Fibroblast of gingiva (primary cell): ENCODE data around the gene ITSN1.

Experiments
- DNase-seq: peaks from one replicate; pipeline ENCODE4 v3.0.0-alpha.2; 2011; ENCODE audit warnings: low read depth

ITSN1 gene

DNA sequence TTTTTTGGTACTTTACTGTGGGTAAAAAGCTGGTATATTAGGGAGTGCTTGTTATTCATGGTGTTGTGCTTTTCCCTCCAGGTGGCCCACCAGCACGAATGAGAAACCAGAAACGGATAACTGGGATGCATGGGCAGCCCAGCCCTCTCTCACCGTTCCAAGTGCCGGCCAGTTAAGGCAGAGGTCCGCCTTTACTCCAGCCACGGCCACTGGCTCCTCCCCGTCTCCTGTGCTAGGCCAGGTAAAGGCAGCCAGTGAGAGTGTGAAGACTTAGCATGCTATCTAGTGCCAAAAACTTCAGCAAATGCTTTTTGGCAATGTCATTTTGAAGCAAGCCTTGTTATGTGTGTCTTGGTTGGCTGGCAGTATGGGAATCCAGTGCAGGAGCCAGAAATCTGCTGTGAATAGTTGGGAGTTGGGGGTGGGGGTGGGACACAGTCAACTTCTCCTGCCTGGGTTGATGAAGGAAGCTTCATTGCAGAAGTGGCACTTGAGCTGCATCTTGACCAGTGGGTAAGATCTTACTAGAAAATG lies 171.6 kb downstream of the ITSN1 start:
- no peak for DNase-seq

DNA sequence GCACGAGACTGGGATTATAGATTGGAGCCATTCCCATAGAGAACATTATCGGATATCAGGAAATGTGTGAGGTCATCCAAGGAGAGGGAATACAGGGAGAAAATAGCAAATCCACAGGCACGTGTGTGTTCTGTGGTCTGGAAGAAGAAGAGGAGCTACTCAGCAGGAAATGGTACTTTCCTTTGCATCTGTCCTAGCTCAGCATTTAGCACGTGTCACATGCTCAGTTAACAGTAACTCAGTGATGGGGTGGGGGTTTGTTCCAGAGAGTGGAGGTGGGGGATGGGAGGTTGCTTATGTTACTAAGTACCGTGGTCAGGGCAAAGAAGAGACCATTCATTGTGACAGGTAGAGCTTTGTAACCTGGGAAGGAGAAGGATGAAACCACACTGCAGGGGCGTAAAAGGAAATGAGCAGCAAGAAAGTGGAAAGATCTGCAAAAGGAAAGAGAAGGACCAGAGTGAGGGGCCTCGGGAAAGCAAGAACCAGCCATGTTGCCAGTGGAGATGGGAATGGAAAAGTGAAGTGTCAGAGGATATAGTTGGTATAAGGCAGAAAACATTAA lies 172.9 kb downstream of the ITSN1 start:
- DNase-seq: no peak

DNA sequence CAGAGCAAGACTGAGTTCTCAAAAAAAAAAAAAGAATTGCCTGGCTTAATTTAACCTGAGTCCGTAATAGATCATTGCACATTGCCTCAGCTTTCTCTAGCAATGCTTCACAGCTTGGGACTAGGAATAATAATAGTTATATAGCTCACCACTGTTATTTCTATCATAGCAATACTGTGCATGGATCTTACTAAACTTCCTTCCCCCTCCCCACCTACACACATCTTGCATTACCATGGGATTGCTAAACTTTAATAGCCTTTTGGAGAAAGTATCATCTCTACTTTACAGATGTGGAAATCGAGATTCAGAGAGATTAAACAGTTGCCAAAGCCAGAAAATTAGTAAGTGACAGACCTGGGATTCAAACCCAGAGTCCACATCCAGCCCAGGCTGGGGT lies 173.9 kb downstream of the ITSN1 start:
- no peak for DNase-seq

DNA sequence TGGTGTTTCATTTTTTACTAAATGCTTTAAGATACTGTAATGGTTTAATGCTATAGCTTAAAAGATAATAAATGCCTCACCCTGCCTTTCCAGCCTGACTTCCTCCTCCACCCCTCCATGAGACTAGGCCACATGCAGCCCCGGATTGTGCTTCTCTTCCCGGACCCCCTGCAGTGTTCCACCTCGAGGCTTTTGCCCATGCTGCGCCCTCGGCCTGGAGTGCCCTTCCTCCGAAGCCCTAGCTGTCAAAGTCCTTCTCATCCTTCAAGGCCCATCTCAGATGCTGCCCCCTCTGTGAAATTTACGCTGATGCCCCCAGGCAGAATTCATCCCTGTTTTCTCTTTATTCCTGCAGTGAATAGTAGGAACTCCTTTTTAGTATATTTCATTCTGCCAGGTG lies 174.8 kb downstream of the ITSN1 start:
- no peak for DNase-seq

DNA sequence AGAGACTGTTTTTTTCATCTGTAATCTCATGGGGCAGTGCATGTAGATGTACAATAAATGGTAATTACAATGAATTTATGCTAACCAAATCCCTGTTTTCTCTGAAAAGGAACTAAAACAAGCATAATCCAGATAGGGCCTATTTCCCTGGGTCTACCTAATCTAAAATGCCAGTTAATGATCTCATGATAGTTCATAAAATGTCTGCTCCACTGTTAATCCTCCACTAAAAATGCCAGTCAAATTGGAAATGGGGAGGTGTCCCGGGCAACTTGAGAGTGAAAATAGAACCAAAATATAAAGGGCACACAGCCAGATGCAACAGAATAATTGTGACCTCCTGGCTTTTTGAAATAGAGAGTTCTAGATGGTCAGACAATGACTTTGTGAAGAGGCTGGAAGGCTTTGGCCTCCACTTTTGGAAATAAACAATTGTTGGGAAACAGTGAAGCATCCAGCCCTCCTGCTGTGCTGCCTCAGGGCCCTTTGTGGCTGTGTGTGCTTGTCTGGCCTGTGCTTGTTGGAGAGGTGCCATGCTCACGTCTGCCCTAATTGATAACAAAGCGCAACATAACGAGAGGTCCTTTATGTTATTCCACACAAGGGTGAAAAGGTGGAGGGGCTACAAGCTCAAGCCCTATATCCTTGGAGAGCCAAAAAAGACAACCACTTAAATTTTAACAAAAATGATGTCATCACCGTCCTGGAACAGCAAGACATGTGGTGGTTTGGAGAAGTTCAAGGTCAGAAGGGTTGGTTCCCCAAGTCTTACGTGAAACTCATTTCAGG lies 175.6 kb downstream of the ITSN1 start:
- DNase-seq: peak; percentile 42

DNA sequence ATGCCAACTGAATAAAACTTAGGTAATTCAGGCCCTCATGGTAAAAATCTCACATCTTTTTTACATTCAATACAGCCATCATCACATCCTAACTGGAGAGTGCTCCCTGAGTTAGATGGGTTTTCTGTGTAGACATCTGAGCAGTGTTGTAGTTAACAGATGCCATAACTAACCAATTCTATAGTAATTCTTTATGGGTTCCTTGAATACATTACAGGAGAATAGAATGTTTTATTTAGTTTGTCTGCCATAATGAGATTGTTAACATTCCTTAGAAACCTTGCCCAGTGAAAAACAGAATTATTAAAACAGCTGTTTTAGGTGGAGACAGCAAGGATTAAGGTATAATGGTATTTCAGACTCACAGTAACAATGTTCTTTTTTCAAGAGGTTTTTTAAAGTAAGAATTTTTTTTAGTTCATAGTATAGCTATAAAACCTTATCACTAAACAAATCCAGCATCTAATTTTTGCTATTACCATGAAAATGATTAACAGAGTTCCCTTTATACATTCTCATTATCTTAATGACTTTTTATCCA lies 178.0 kb downstream of the ITSN1 start:
- no peak for DNase-seq

DNA sequence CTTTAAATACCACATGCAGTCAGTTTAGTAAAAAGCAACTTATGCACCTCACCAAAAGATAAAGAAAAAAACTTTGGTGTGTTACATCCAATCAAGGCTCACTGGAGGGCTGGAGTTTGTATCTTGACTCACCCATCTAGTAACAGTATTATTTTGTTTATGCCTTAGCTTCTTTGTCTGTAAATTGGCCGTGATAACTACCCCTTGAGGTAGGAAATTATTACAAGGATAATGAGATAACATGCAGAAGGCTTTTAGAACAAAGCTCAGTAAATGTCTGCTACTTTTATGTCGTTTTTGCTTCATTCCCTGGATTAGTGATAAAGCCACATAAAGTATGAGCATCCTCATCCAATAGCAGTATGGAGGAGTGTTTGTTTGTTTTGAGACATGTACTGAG lies 178.5 kb downstream of the ITSN1 start:
- no peak for DNase-seq

DNA sequence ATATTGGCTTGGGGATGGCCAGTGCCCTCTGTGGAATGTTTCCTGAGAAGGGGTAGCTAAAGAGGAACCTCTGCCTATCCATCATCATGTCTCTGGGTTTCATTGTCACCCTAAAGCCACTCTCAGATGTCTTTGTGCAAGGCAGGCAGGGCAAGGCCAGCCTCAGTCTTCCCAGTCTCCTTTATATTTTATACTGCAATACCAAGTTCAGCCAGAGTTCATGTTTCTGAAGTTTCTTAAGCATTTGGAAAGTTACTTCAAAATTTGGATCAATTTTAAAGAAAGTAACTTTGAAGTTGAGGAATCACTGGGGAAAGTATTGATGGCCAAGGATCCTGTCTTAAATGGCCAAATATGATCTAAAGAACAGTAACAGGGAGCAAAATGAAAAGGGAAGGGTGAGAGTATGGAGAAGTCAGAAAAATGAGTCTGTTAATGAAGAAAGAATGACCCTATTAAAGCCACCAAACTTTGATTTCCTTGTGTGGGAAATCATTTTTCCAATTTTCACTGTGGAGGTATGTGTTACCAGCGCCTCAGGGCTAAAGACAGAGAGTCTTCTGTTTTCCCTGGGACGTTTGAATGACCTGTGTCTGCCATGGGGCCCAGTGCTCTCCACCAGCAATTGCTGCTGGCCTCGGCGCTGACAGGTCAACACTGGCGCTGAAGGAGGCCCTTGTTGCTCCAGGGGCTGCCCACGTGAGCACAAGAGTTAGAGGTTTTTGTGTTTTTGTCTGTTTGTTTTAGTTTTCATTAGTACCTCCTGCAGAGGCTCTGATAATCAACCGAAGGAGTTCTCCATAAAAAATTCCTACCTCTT lies 179.4 kb downstream of the ITSN1 start:
- no peak for DNase-seq

DNA sequence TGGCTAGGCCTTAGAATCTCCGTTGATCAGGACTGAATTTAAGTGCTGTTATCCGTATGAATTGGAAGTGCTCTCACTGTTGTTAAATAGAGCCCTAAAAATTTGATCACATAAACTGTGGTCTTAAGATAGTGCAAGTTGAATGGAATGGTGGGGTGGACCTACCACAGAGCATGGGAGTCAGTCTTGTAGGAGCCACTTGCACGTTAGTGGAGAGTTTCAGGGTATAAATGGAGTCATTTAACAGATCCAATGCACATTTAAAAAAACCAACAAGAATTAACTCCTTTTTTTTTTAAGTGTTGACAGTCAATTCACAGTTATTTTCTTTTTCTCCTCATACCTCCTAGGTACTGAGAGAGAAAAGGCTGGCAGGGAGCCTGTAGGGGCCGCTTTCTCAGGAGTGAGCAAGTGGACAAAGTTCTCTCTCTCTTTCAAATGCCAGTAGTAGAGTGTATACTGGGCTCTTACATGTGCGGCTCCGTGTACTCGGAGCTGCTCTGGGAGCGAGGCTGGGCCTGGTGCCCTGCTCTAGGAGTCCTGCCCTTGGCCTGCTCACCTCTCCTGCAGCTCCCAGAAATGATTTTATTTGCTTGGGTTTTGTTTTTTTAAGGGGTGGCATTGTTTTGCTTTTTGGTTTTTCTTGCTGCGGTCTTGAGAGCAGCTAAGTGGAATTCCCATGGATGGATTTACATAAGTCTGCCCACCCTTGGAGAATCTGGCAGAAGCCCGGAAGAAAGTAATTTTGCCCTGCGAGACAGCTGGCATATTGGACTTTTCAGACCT lies 182.0 kb downstream of the ITSN1 start:
- DNase-seq: peak; percentile 9

DNA sequence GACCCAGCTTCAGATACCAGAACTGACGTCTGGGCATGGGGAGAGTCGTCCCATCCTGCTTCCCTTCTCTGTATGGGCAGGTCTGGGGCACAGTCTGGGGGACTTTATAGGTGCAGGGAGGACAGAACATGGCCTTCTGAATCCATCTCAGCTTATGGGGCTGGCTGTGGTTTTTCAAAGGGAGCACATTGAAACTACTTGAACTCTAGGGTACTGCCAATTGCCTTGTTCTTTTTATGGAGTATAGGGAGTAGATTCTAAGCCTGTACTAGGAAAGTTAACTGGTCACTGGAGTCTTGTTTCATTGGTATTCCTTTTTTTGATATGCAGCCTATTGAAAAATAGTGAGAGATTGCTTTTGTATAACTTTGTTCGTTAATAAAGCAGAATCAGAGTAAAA lies 183.1 kb downstream of the ITSN1 start:
- DNase-seq: no peak

DNA sequence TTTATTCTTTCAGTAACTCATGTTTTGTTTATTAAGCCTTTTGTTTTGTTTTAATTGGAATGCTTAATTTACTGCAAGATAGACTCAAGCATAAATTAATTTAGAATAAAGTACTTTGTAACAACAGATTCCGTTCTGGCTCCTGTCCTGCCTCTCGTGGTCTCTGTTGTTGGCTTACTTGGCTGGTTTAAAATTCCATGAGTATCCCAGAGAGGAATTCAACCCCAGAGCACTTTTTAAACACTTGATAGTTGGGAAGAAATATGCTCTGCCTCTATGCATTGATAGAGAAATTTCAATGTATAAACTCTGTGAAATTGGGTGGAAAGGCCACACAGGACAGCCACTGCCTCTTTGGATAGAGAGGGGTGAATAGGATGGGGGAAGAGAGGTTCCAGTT lies 183.6 kb downstream of the ITSN1 start:
- peak; percentile 56 for DNase-seq

DNA sequence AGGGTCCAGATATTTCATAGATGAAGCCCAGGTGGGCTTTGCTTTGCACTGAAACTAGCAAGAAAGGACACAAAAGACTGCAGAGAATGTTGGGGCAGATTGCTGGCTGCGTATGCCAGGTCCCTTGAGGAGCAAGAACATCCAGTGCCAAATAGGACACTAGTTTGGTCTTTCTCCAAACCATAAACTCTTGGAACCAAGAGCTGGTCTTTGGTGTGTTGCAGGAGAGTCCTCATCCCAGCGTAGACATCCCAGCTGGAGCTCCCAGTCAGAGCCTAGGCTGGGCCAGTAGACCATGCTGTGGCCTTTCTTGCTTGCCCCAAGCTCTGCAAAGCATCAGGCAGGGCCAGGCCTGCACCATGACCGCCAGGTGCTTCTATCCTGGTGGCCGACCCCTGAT lies 185.8 kb downstream of the ITSN1 start:
- DNase-seq: peak; percentile 64

DNA sequence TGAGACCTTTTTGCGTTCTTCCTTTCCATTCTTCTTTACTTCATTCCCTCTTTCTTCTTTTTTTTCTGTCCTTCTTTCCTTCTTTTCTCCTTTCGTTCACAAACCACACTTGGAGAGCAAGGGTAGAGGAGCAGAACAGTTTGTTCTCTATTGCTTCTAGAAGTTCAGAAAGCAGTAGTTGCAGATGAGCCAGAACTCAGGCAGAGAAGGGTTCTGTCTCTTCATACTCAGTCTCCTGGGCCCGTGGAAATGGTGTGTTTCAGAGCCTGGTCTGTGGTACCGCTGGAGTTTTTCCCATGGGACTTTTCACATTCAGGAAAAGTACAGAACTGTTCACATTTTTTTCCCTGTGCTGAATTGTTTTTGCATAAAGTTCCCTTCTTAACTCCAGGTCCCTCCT lies 186.3 kb downstream of the ITSN1 start:
- DNase-seq: no peak

DNA sequence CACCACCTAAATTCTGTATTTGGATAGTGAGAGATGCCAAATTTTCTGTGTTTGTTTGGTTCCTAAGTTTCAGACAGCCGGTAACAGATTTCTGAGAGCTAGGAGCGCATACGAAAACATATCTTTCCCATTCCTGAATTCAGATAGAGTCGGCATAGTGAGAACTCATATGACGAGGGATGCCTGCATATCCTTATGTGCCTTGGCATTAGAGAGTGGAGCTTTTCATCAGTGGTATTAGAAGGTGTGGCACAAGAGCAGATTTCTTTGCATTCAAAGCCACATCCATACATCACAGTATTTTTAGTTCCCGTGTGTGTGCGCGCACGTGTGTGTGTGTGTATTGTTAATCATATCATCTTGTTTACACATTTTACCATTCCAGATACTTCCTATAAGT lies 187.5 kb downstream of the ITSN1 start:
- no peak for DNase-seq

DNA sequence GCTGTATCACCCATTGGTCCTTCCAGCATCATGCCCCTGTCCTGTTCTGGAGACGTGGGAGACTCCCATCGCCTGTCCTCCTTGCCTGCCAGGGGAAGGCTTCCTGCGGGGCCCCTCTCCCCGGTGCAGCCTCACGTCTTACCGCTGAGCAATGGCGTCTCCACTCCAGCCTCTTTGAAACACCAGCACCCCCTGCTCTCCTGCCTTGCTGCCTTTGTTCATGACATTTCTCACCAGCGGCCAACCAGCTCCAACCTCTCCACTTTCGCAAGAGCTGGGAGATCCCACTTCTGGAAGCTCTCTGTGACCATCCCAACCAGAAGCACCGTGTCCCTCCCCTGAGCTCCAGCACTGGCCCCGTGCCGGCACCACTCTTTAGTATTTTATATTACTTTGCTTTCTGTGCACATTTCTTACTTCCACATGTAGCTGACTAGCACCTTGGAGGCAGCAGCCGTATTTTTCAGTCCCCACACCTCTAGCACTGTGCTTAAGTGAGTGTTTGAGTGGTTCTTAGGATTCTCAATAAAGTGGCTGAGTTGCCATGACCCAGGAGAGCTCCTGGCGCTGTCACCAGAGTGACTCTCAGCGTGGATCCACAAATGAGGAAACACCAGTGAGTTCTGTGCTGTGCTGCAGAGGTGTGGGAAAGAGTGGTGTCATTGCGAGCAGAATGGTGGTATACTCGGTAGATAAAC lies 189.8 kb downstream of the ITSN1 start:
- no peak for DNase-seq

DNA sequence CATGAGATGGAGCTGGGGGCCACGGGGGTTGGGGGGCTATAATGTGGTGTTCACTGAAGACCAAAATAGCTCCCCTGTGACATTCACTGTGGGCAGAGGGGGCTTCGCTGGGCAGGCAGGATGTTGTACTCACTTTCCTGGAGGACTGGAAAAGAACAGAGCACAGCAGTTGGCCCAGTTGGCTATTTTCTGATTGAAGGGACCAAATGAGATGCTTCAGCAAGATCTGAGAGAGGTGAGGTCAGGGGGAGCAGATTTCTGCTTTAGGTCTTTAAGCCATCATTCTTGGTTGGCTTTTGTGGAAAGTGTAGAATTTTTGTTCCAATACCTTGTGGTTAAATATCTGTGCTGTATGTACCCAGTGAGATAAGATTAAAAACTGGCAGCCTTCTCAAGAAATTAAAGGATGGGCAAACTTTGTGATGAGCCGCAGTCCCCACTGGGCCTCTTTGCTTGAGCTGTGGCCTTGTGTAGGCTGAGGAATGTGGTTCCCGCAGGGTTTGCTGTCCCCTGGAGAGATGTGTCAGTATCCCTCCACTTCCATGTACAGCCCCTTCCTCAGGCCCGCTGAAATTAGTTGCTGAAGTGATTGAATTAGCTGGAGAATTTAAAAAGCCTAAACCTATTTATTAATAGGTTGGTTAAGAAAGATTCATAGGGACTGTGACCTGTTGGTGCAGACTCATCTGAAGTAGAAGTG lies 192.7 kb downstream of the ITSN1 start:
- no peak for DNase-seq

DNA sequence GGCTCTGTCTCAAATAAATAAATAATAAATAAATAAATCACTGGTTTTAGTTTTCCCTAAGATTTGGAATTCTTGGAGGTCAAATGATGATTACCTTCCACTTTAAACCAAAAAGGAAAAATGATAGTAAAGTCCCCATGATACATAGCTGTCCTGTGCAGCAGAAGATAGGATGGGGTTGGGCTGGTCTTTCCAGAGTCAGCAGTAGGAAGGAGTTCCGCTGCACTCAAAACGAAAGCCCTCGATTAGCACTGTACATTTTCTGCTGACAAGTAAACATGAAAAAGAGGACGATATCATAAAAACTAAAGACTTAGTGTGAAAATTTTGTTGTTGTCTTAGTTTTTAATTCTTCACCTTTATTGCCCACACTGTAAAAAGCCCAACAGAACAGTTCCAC lies 193.6 kb downstream of the ITSN1 start:
- no peak for DNase-seq

DNA sequence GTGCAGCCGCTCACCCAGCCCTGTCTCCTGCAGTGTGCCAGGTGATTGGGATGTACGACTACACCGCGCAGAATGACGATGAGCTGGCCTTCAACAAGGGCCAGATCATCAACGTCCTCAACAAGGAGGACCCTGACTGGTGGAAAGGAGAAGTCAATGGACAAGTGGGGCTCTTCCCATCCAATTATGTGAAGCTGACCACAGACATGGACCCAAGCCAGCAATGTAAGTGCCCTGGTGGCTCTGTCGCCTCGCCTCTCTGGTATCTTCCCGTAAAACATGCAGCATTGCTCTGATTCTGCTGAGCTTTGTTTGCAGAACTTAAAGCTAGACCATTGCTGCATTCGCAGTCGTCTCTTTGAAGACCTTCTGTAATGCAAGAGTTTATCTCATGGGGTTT lies 194.1 kb downstream of the ITSN1 start:
- DNase-seq: no peak

DNA sequence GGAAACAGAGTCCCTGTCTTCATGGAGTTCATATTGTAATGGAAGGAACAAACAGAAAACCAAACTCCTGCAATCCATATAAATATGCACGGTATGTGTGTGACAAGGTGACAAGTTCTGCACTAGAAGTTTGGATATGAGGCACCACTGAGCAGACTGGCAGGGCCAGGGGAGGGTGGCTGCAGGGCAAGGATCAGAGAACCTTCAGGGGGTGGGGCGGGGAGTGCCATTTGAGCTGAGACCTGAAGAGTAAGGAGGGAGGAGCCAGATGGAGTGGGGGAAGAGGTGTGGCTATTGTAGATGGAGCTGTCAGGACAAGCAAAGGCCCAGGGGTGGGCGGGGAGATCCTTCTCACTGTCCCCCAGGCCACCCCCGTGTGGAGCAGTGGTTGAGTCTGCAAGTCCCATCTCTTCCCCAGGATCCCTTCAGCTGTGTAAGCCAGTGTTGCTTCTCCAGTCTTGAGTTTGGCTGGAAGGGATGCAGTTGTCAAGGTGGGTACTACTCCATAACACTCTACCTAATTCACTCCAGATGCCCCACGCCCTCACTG lies 196.9 kb downstream of the ITSN1 start:
- no peak for DNase-seq

DNA sequence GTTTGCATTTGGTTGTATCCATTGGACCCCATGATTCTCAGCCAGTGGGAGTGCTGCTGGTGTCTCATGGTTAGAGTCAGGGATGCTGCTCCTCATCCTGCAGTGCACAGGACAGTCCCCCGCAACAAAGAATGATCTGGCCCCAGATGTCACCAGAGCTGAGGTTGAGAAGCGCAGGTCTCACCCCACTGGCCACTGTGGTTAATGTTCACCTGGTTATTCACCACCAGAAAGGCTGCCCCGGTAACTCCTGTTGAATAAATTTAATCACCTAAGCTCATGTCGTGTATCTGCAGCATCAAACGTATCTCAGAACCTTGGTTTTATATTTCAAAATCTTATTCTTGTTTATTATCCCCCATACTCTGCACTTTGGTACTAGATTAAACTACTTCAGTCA lies 197.5 kb downstream of the ITSN1 start:
- DNase-seq: no peak
